ENCODE results near the gene ANKRD63.

GRCh38 chr15:40296561-40297230 lies 13.8 kb upstream of the ANKRD63 start:
- TF ChIP-seq EZH2 (IDR thresholded peaks at IDR 0.05; ENCODE audit: low read length, missing control alignments) (no peak), CTCF (conservative IDR thresholded peaks at IDR 0.05 in 1 of 2, IDR thresholded peaks at IDR 0.05 in 1 of 2; ENCODE audit: low read depth in 1 of 2, low read length in 2 of 2) (no peak)

Measured in fibroblast of lung (primary cell).